Kidney (tissue), 14 donors: Measurements from ENCODE around the gene SMAD4. TPM values are rescaled to one million over a fixed set of nuclear protein-coding genes. Genes with fewer than 3 reads are reported as not detected.

Experiments
- DNase-seq, 5 donors: peaks; one replicate each; pipeline ENCODE4 v3.0.0-alpha.2; 2013 to 2020
- FAIRE-seq: peaks from 2 replicates; lab custom pipeline; 2012; peaks lifted over from hg19 to GRCh38; lab: Jason Lieb, UNC
- H3K27ac ChIP-seq, 2 donors: one replicate each; pipeline ENCODE4 v1.7.0; 2013; ENCODE audit warnings: low read depth in 2 of 2, low read length in 2 of 2, inconsistent platforms in 1 of 2
- H3K27me3 ChIP-seq: one replicate; pipeline ENCODE4 v1.7.1; 2013; ENCODE audit warnings: low read length, inconsistent platforms; ENCODE audit not compliant: control insufficient read depth, insufficient read depth
- H3K36me3 ChIP-seq, 3 donors: one replicate each; pipeline versions ENCODE4 v1.7.0 to v1.7.1; 2013; ENCODE audit warnings: low read length in 3 of 3, control low read depth in 1 of 3, inconsistent platforms in 1 of 3; ENCODE audit not compliant: insufficient read depth in 3 of 3, control insufficient read depth in 2 of 3
- H3K4me1 ChIP-seq, 3 donors: one replicate each; pipeline versions ENCODE4 v1.7.0 to v1.7.1; 2013; ENCODE audit warnings: low read length in 3 of 3, inconsistent platforms in 1 of 3, low read depth in 1 of 3; ENCODE audit not compliant: control insufficient read depth in 2 of 3, insufficient read depth in 2 of 3
- H3K4me3 ChIP-seq, 3 donors: one replicate each; pipeline versions ENCODE4 v1.7.0 to v1.8.1; 2013; ENCODE audit warnings: low read length in 3 of 3, control low read depth in 1 of 3, inconsistent platforms in 1 of 3
- H3K9ac ChIP-seq, 3 donors: one replicate each; pipeline versions ENCODE4 v1.7.0 to v1.7.1; 2013; ENCODE audit warnings: low read length in 3 of 3, control low read depth in 1 of 3, inconsistent platforms in 1 of 3
- H3K9me3 ChIP-seq, 3 donors: one replicate each; pipeline versions ENCODE4 v1.7.0 to v1.7.1; 2013; ENCODE audit warnings: low read length in 3 of 3, control low read depth in 1 of 3, inconsistent platforms in 1 of 3; ENCODE audit not compliant: control insufficient read depth in 2 of 3, insufficient read depth in 1 of 3
- intact Hi-C: fragments of 100-400 bp; cut with DNase I; formaldehyde crosslinking; loops from one replicate; pipeline ENCODE4 v1.11.1; 2022
- polyA plus RNA-seq: library from polyadenylated mRNA; stranded (reverse); fragments of 350-450 nt; fragmentation: Illumina TruSeq; extraction: RNeasy Lipid Tissue Mini Kit (QIAGEN cat#74804); gene quantifications from one replicate; pipeline ENCODE4 v1.2.3, GENCODE V29; 2014; ENCODE audit warnings: low read depth, low replicate concordance; ENCODE audit not compliant: insufficient read depth
- total RNA-seq: library from RNA; stranded (reverse); fragmentation: NEBNext Ultra II Directional; extraction: Animal tissue kit (Norgen Biotek cat#: 25700); gene quantifications from one replicate; pipeline ENCODE4 v1.2.1, GENCODE V29; 2021
- TF ChIP-seq, protein P1 (sequence below): IDR thresholded peaks from 3 replicates; pipeline ENCODE4 v1.5.1; 2012; ENCODE audit warnings: mild to moderate bottlenecking, moderate library complexity, borderline replicate concordance; ENCODE audit not compliant: insufficient read depth; ENCODE audit errors: extremely low read depth
- donor health status: control.
- donor health status: control.
- donor health status: control.
- donor health status: control.
- donor health status: control.
- donor health status: DM: yes; HTN: yes; CAD: no.
- donor health status: Normal renal cell carcinoma (clear cell type).

SMAD4 gene
- total and polyA plus RNA-seq, 2 donors from 2014 or later, result 22.2 to 126 TPM

DNA sequence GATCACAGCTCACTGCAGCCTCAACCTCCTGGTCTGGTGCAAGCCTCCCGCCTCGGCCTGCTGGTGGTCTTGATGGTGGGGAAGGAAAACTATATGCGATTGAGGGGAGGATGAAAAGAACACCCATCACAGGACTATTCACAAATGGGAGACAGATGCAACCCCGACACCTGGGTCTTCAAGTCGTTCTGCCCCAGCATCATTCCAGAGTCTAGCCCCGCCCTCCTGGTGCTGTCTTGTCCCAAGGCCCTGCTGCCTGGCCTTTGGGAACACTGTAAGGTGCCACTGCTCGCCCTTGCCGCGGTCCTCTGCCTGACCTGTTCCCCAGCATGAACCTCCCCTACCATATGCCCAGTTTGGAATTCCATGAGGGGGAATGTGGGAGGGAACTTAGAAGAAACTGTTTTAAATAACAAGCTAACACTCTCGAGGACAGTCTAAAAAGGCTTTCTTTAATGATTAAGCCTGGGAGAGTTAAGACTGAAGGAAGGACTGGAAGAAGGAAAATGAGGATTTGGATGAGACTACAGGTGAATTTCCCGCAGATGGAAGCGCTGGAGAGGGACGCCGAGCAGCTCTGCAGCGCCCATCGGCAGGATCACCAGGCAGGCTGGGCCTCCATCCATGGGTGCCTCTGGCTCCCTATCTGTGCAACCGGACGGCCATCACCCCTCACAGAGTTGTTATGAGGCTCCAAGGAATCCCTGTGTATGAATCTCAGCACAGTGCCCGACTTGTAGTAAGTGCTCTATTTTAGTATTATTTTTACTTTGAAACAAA, 92.4 kb downstream of the SMAD4 start:
- Histone ChIP-seq H3K4me1 (no peaks in the 10 kb centered on the region), H3K36me3 (no peaks in the 10 kb centered on the region), H3K9ac (no peak overlapping the region), H3K27ac (no peak overlapping the region), H3K27me3 (no peaks in the 10 kb centered on the region), H3K9me3 (no peaks in the 10 kb centered on the region), H3K4me3 (no peak overlapping the region)
- FAIRE-seq (no peak), DNase-seq (no peak)
- intact Hi-C loops, result no loop called here
- TF ChIP-seq, protein P1, sequence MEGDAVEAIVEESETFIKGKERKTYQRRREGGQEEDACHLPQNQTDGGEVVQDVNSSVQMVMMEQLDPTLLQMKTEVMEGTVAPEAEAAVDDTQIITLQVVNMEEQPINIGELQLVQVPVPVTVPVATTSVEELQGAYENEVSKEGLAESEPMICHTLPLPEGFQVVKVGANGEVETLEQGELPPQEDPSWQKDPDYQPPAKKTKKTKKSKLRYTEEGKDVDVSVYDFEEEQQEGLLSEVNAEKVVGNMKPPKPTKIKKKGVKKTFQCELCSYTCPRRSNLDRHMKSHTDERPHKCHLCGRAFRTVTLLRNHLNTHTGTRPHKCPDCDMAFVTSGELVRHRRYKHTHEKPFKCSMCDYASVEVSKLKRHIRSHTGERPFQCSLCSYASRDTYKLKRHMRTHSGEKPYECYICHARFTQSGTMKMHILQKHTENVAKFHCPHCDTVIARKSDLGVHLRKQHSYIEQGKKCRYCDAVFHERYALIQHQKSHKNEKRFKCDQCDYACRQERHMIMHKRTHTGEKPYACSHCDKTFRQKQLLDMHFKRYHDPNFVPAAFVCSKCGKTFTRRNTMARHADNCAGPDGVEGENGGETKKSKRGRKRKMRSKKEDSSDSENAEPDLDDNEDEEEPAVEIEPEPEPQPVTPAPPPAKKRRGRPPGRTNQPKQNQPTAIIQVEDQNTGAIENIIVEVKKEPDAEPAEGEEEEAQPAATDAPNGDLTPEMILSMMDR, result no peak

DNA sequence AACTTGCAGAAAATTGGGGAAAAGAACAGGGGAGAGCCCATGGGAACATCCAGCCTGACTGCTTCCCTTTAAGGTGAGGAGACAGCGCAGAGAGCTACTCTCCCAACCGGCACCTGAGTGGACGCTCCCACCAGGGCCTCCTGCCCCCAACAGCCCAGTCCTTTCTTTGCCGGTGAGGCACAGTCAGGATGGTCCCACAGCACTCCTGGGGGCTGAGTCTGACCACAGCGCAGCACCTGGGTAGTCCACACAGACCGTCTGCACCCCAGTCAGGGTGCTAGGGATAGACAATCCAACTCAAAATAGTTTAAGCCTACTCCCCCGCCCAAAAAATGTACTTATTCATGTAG, 93.0 kb downstream of the SMAD4 start:
- FAIRE-seq, result no peak
- Histone ChIP-seq H3K27me3 (no peaks in the 10 kb centered on the region), H3K36me3 (no peaks in the 10 kb centered on the region), H3K27ac (no peak overlapping the region), H3K9me3 (no peaks in the 10 kb centered on the region), H3K4me1 (no peaks in the 10 kb centered on the region), H3K9ac (no peak overlapping the region), H3K4me3 (no peak overlapping the region)
- TF ChIP-seq, protein P1, result no peak
- DNase-seq, result no peak
- intact Hi-C loops, result no loop called here

DNA sequence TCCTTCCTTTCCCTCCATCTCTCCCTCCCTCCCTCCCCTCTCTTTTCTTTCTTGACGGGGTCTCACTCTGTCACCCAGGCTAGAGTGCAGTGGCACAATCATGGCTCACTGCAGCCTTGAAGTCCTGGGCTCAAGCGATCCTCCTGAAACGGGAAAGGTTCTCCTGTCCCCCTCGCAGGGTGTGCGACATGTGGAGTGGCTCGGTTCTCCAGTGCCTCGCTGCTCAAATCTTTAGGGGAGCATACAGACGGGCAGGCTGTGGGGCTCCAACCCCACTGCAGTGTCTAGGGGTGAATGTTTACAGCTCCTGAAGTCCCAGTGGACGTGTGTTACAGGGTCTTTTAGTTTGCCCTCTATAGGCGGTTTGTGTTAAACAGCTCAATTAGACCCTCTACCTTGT, 93.5 kb downstream of the SMAD4 start:
- FAIRE-seq, result no peak
- TF ChIP-seq, protein P1, result no peak

More for the DNA sequence above, 93.5 kb downstream of the SMAD4 start:
- Histone ChIP-seq H3K36me3 (no peaks in the 10 kb centered on the region), H3K4me1 (no peaks in the 10 kb centered on the region), H3K4me3 (no peak overlapping the region), H3K9ac (no peak overlapping the region), H3K27ac (no peak overlapping the region), H3K9me3 (no peaks in the 10 kb centered on the region), H3K27me3 (no peaks in the 10 kb centered on the region)
- intact Hi-C loops, result no loop called here
- DNase-seq, result no peak
